HCT116 (cell line): ENCODE data around the gene SERINC3. TPM values are rescaled to one million over a fixed set of nuclear protein-coding genes. Genes with fewer than 3 reads are reported as not detected.

ENCODE experiments used
- ATAC-seq: fragments of 200-7000 bp; cut with Tn5 transposase; 2 replicates; pipeline ENCODE4 v1.9.1; 2020; ENCODE audit warnings: mild to moderate bottlenecking, moderate library complexity
- BruUV-seq: library from RNA; stranded (reverse); fragments of 400-500 nt; replicated peaks from 2 replicates; lab custom pipeline; 2021; lab: Mats Ljungman, UMichigan
- CTCF ChIA-PET: fragments of 300-600 bp; sonication (Branson Sonifier 250); formaldehyde crosslinking; loops from one replicate; lab custom pipeline; 2021; ENCODE audit warnings: antibody characterized with exemption; lab: Charles Lee
- POLR2A ChIA-PET: fragments of 300-600, 350-600 bp; sonication (Branson Sonifier 250); formaldehyde crosslinking; loops from one replicate; lab custom pipeline; 2021; ENCODE audit warnings: antibody characterized with exemption; lab: Charles Lee
- RAD21 ChIA-PET, 2 experiments: fragments of 300-600 bp; sonication (Branson Sonifier 250); formaldehyde crosslinking; loops; one replicate each; lab custom pipeline; 2023; ENCODE audit warnings: low total read pairs in 2 of 2; ENCODE audit not compliant: uncharacterized antibody in 2 of 2, unreplicated experiment in 2 of 2, low non-redundant PET in 1 of 2; lab: Charles Lee
- DNase-seq: peaks from one replicate; pipeline ENCODE4 v3.0.0-alpha.2; 2010; ENCODE audit warnings: low read depth, low spot score
- H2AFZ ChIP-seq: fragments of 200-600 bp; shearing (Covaris generic), sonication (generic); 2 replicates; pipeline ENCODE4 v1.6.1; 2017; ENCODE audit warnings: low read depth, mixed run types, mixed read lengths, antibody characterized with exemption, low read length; ENCODE audit not compliant: poor library complexity, severe bottlenecking
- H3K27ac ChIP-seq: 2 replicates; pipeline ENCODE4 v1.5.1; 2012; ENCODE audit warnings: low read depth, low read length
- H3K27me3 ChIP-seq: fragments of 200-600 bp; sonication (generic); 2 replicates; pipeline ENCODE4 v1.6.1; 2016; ENCODE audit warnings: mixed run types, low read length, mixed read lengths; ENCODE audit not compliant: insufficient read depth
- H3K36me3 ChIP-seq, 2 experiments: fragments of 200-500 bp in 1 of 2; fragments of 200-600 bp in 1 of 2; sonication (Bioruptor generic) in 1 of 2; sonication (generic) in 1 of 2; 2 replicates each; pipeline versions ENCODE4 v1.5.1 to v1.6.1; 2014 to 2016; ENCODE audit warnings: low read length in 2 of 2, inconsistent platforms in 1 of 2, mixed read lengths in 1 of 2, mixed run types in 1 of 2; ENCODE audit not compliant: insufficient read depth in 2 of 2, control insufficient read depth in 1 of 2
- H3K4me1 ChIP-seq, 2 experiments: fragments of 200-600 bp in 1 of 2; sonication (generic) in 1 of 2; 2 replicates each; pipeline versions ENCODE4 v1.5.1 to v1.6.1; 2012 to 2017; ENCODE audit warnings: low read length in 2 of 2, inconsistent platforms in 1 of 2, mild to moderate bottlenecking in 1 of 2, mixed read lengths in 1 of 2, mixed run types in 1 of 2, moderate library complexity in 1 of 2; ENCODE audit not compliant: insufficient read depth in 2 of 2, control insufficient read depth in 1 of 2
- H3K4me2 ChIP-seq: fragments of 200-600 bp; sonication (generic); 2 replicates; pipeline ENCODE4 v1.6.1; 2017; ENCODE audit warnings: mixed run types, low read length, mixed read lengths
- H3K4me3 ChIP-seq, 2 experiments: fragments of 200-600 bp in 1 of 2; sonication (generic) in 1 of 2; replicated peaks in 1 of 2; 2 replicates each; pipeline ENCODE4 v1.5.1; 2011 to 2016; ENCODE audit warnings: low read length in 2 of 2, control low read depth in 1 of 2, low read depth in 1 of 2, mild to moderate bottlenecking in 1 of 2, mixed read lengths in 1 of 2, mixed run types in 1 of 2
- H3K79me2 ChIP-seq: fragments of 200-600 bp; sonication (generic); 2 replicates; pipeline ENCODE4 v1.6.1; 2017; ENCODE audit warnings: mild to moderate bottlenecking, mixed run types, low read length, moderate library complexity, mixed read lengths; ENCODE audit not compliant: insufficient read depth
- H3K9ac ChIP-seq: fragments of 200-600 bp; sonication (generic); 2 replicates; pipeline ENCODE4 v1.6.1; 2016; ENCODE audit warnings: low read length, mixed read lengths
- H3K9me2 ChIP-seq: fragments of 200-600 bp; sonication (generic), shearing (Covaris generic); 2 replicates; pipeline ENCODE4 v1.6.1; 2017; ENCODE audit warnings: mixed run types, mild to moderate bottlenecking, moderate library complexity; ENCODE audit not compliant: insufficient read depth
- H3K9me3 ChIP-seq, 2 experiments: fragments of 200-500 bp in 1 of 2; fragments of 200-600 bp in 1 of 2; sonication (Bioruptor generic) in 1 of 2; sonication (generic) in 1 of 2; 2 replicates each; pipeline ENCODE4 v1.6.1; 2014 to 2017; ENCODE audit warnings: low read length in 2 of 2, mixed read lengths in 2 of 2, inconsistent platforms in 1 of 2, low read depth in 1 of 2, mild to moderate bottlenecking in 1 of 2, mixed run types in 1 of 2, moderate library complexity in 1 of 2; ENCODE audit not compliant: control insufficient read depth in 1 of 2, insufficient read depth in 1 of 2
- H4K20me1 ChIP-seq: fragments of 200-600 bp; sonication (generic), shearing (Covaris generic); 2 replicates; pipeline ENCODE4 v1.6.1; 2017; ENCODE audit warnings: mixed run types, mild to moderate bottlenecking, moderate library complexity; ENCODE audit not compliant: insufficient read depth
- CBX3 ChIP-seq: IDR thresholded peaks from 2 replicates; pipeline ENCODE4 v1.6.1; 2012; ENCODE audit warnings: low read depth
- CEBPB ChIP-seq: IDR thresholded peaks from 2 replicates; pipeline ENCODE4 v1.6.1; 2012; ENCODE audit warnings: low read depth
- CTCF ChIP-seq, 3 experiments: fragments of 200-600 bp in 1 of 3; sonication (generic) in 1 of 3; IDR thresholded peaks in 2 of 3; conservative IDR thresholded peaks in 1 of 3; 2 replicates each; pipeline ENCODE4 v1.5.1; 2012 to 2017; ENCODE audit warnings: low read depth in 2 of 3, low read length in 2 of 3, antibody characterized with exemption in 1 of 3, borderline replicate concordance in 1 of 3, control low read depth in 1 of 3, mild to moderate bottlenecking in 1 of 3, mixed read lengths in 1 of 3, mixed run types in 1 of 3, moderate library complexity in 1 of 3; ENCODE audit not compliant: insufficient read depth in 1 of 3
- EGR1 ChIP-seq: IDR thresholded peaks from 2 replicates; pipeline ENCODE4 v1.6.1; 2012; ENCODE audit warnings: low read depth
- ELF1 ChIP-seq: IDR thresholded peaks from 2 replicates; pipeline ENCODE4 v1.6.1; 2012; ENCODE audit warnings: low read depth, borderline replicate concordance
- EZH2phosphoT487 ChIP-seq: fragments of 200-600 bp; IDR thresholded peaks from 2 replicates; pipeline ENCODE4 v1.6.1; 2018; ENCODE audit warnings: antibody characterized with exemption, borderline replicate concordance
- FOSL1 ChIP-seq: IDR thresholded peaks from 2 replicates; pipeline ENCODE4 v1.6.1; 2012; ENCODE audit warnings: low read depth
- JUND ChIP-seq: IDR thresholded peaks from 2 replicates; pipeline ENCODE4 v1.6.1; 2012
- POLR2A ChIP-seq: IDR thresholded peaks from 2 replicates; pipeline ENCODE4 v1.7.0; 2011; ENCODE audit warnings: borderline replicate concordance; ENCODE audit not compliant: insufficient read depth, insufficient read length; ENCODE audit errors: extremely low read depth
- SIN3A ChIP-seq: IDR thresholded peaks from 2 replicates; pipeline ENCODE4 v1.6.1; 2012; ENCODE audit warnings: low read depth
- SP1 ChIP-seq: IDR thresholded peaks from 2 replicates; pipeline ENCODE4 v1.6.1; 2012; ENCODE audit warnings: low read depth
- SRF ChIP-seq: IDR thresholded peaks from 2 replicates; pipeline ENCODE4 v1.6.1; 2012; ENCODE audit warnings: low read depth
- TCF7L2 ChIP-seq: IDR thresholded peaks from 2 replicates; pipeline ENCODE4 v1.7.0; 2011; ENCODE audit warnings: borderline replicate concordance, inconsistent platforms; ENCODE audit not compliant: insufficient read depth, insufficient read length; ENCODE audit errors: extremely low read depth
- YY1 ChIP-seq: IDR thresholded peaks from 2 replicates; pipeline ENCODE4 v1.6.1; 2011; ENCODE audit warnings: low read length, low read depth, moderate library complexity, mild to moderate bottlenecking; ENCODE audit not compliant: insufficient replicate concordance; ENCODE audit errors: extremely low read depth
- ZBTB33 ChIP-seq: IDR thresholded peaks from 2 replicates; pipeline ENCODE4 v1.6.1; 2011; ENCODE audit warnings: mild to moderate bottlenecking, low read length, moderate library complexity; ENCODE audit not compliant: insufficient replicate concordance; ENCODE audit errors: extremely low read depth
- ZFX ChIP-seq: fragments of 450-650 bp; IDR thresholded peaks from 2 replicates; pipeline ENCODE4 v1.6.1; 2017
- intact Hi-C: fragments of 100-400 bp; cut with micrococcal nuclease; formaldehyde crosslinking; loops from 2 replicates; pipeline ENCODE4 v1.10.0; 2022
- total RNA-seq: library from RNA; stranded (reverse); gene quantifications from one replicate; pipeline ENCODE4 v1.2.1, GENCODE V29; 2021; ENCODE audit not compliant: unreplicated experiment

The SERINC3 gene
- total RNA-seq, 1 experiment from 2014 or later, result 56.8 TPM

GRCh38 chr20:44479643-44480042 is 42.2 kb downstream of the SERINC3 start:
- Histone ChIP-seq H3K9me2 (no peaks in the 10 kb centered on the region), H3K9me3 (no peaks in the 10 kb centered on the region), H3K4me2 (no peak overlapping the region), H2AFZ (no peak overlapping the region), H3K4me1 (peaks cover 3 to 20% of the 10 kb centered on the region in 2 experiments; a peak in 2 of 4 replicates), H3K27ac (no peak overlapping the region), H4K20me1 (no peaks in the 10 kb centered on the region), H3K4me3 (no peak overlapping the region), H3K9ac (no peak overlapping the region), H3K36me3 (peaks cover 13 to 20% of the 10 kb centered on the region in 2 experiments; a peak in 3 of 4 replicates), H3K27me3 (no peaks in the 10 kb centered on the region), H3K79me2 (peaks cover 13% of the 10 kb centered on the region; the same call in 1 of the 2 replicates)
- ChIA-PET POLR2A (interaction anchor here (0.6 kb wide), 1 partner anchor 39 kb away, joined by 7 read pairs; no protein-coding TSS in a partner anchor), RAD21 (no interaction called here), CTCF (no interaction called here)
- ATAC-seq, result no peak
- DNase-seq, result no peak
- TF ChIP-seq SP1, result no peak
- no peak for TF ChIP-seq ELF1
- TF ChIP-seq CTCF (IDR thresholded peaks at IDR 0.05 in 2 of 3, conservative IDR thresholded peaks at IDR 0.05 in 1 of 3; ENCODE audit: borderline replicate concordance in 1 of 3, insufficient read depth in 1 of 3, low read depth in 2 of 3, low read length in 2 of 3), result no peak
- no peak for TF ChIP-seq FOSL1
- no peak for TF ChIP-seq CBX3
- TF ChIP-seq CEBPB, result no peak
- no peak for TF ChIP-seq TCF7L2
- BruUV-seq, result no TSS peak
- intact Hi-C loops, result no loop called here

GRCh38 chr20:44478206-44478605 is 43.7 kb downstream of the SERINC3 start:
- H4K20me1 ChIP-seq, result no peaks in the 10 kb centered on the region
- H3K79me2 ChIP-seq, result peaks cover 13% of the 10 kb centered on the region; the same call in 1 of the 2 replicates
- POLR2A ChIA-PET, result no interaction called here
- H3K9me3 ChIP-seq, result no peaks in the 10 kb centered on the region
- no peak overlapping the region for H3K9ac ChIP-seq
- no peaks in the 10 kb centered on the region for H3K9me2 ChIP-seq
- no peak for DNase-seq
- RAD21 ChIA-PET, result no interaction called here
- H3K27me3 ChIP-seq, result no peaks in the 10 kb centered on the region
- no peak overlapping the region for H2AFZ ChIP-seq
- H3K36me3 ChIP-seq, result peaks cover 6 to 9% of the 10 kb centered on the region in 2 experiments; a peak in 3 of 4 replicates
- intact Hi-C loops, result no loop called here
- peaks cover 3 to 20% of the 10 kb centered on the region in 2 experiments; a peak in 2 of 4 replicates for H3K4me1 ChIP-seq
- CTCF ChIA-PET, result interaction anchor here (1.5 kb wide), 1 partner anchor 132 kb away, joined by 3 read pairs; no protein-coding TSS in a partner anchor
- ATAC-seq, result no peak
- BruUV-seq, result no TSS peak
- H3K4me3 ChIP-seq, result no peak overlapping the region
- H3K27ac ChIP-seq, result no peak overlapping the region
- H3K4me2 ChIP-seq, result no peak overlapping the region
- TF ChIP-seq POLR2A, result no peak
- TF ChIP-seq SRF, result no peak
- TF ChIP-seq EZH2phosphoT487, result no peak
- TF ChIP-seq CEBPB, result no peak
- no peak for TF ChIP-seq SIN3A
- TF ChIP-seq TCF7L2, result no peak
- TF ChIP-seq ZFX, result no peak
- TF ChIP-seq ZBTB33, result no peak
- TF ChIP-seq YY1, result no peak
- no peak for TF ChIP-seq EGR1
- no peak for TF ChIP-seq JUND
